ENCODE measurements around the gene LRMDA.

DNA sequence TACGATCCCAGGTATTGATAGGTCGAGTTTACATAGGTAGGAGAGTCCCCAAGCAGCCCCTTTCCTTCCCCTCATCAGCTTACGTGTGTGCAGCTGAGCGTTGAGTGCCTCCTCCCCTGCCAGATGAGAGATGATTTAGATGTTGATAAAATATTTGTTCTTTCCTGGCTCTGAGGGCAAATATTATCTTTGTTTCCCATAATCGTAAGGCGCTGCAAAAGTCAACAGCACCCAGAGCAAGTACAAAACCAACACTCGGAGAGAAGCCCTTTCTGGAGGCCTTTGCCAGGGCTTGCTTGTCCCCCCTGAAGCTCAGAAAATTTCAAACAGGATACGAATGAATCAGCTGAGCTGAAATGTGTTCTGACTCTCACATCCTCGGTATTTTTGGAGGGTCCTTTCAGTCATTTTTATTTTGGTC is 683.2 kb downstream of the LRMDA start:
- TF ChIP-seq, protein P1, sequence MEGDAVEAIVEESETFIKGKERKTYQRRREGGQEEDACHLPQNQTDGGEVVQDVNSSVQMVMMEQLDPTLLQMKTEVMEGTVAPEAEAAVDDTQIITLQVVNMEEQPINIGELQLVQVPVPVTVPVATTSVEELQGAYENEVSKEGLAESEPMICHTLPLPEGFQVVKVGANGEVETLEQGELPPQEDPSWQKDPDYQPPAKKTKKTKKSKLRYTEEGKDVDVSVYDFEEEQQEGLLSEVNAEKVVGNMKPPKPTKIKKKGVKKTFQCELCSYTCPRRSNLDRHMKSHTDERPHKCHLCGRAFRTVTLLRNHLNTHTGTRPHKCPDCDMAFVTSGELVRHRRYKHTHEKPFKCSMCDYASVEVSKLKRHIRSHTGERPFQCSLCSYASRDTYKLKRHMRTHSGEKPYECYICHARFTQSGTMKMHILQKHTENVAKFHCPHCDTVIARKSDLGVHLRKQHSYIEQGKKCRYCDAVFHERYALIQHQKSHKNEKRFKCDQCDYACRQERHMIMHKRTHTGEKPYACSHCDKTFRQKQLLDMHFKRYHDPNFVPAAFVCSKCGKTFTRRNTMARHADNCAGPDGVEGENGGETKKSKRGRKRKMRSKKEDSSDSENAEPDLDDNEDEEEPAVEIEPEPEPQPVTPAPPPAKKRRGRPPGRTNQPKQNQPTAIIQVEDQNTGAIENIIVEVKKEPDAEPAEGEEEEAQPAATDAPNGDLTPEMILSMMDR (conservative IDR thresholded peaks at IDR 0.05; ENCODE audit: low read length) = no peak
- no peak for TF ChIP-seq EZH2phosphoT487 (IDR thresholded peaks at IDR 0.05; ENCODE audit: borderline replicate concordance, low read depth, low read length)

Measured in OCI-LY7 (cell line).